Measurements from ENCODE around the gene NEO1.

Gene NEO1

DNA sequence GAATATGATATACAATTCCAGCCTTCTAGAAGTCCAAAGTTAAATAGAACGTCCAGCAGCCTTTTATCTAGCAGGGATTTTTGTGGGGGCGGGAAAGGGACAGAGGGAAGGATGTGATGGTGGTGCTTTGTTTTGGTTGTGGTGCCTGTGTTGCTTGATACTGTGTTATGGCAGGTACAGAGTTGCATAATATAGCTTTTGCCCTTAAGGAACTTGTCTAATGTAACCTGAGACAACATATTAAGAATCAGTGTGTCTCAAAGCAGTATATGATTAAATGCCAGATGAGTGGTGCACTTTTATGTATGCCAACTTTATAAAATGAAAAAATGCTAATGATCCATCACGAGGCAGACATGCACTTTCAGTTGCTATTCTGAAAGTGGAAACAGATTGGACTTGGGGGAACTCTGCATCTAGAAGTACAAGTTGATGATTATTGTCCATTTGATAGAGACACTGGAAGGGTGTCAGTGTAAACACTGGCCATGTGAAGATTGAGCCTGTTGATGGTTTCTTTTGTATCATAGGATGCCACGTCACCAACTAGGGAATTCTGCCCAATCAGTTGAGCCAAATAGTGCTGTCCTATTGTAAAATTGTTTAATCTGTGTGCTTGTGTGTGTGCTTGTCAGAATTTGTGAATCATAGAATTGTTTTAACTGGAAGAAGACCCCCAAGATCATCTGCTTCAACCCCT lies 23.0 kb downstream of the NEO1 start:
- no peak for DNase-seq (ENCODE audit: low read depth)

GRCh38 chr15:73078291-73078690 lies 26.0 kb downstream of the NEO1 start:
- no peak for DNase-seq (ENCODE audit: low read depth)

DNA sequence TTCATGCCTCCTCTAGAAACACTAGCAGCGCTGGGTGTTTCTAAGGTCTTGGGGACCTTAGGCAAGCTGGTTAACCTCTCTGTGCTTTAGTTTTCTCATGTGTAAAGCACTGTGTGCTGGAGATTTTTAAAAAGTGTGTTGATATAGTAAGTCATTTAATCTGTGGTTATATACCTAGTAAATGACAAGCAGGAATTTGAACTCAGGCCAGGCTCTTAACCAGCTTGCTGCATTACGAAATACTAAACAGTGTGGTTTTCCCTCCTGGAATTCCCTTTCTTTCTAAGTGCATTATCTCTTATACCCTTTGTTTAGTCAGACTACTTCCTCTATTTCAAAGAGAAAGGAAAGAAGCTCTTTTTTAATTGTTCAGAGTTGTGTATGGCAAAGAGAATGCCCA lies 26.5 kb downstream of the NEO1 start:
- peak; percentile 73 for DNase-seq (ENCODE audit: low read depth)

- DNase-seq (ENCODE audit: low read depth): no peak
Observed at GRCh38 chr15:73079565-73079964, 27.3 kb downstream of the NEO1 start.

GRCh38 chr15:73081321-73081958 lies 29.2 kb downstream of the NEO1 start:
- DNase-seq (ENCODE audit: low read depth): peak; percentile 36

- DNase-seq (ENCODE audit: low read depth): no peak
Observed at GRCh38 chr15:73082812-73083211, 30.5 kb downstream of the NEO1 start.

DNA sequence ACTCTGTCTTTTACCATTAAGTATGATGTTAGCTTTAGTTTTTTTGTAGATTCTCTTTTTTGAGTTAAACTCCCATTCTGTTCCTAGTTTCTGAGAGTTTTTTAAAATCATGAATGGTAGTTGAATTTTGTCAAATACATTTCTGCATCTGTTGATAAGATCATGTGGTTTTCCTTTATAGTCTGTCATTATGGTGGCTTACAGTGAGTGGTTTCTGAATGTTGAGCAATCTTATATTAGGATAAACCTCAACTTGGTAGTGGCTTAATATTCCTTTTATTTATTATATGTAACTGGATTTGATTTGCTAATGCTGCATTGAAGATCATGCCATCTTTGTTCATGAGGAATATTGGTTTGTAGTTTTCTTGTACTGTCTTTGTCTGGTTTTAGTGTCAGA lies 34.8 kb downstream of the NEO1 start:
- DNase-seq (ENCODE audit: low read depth): no peak

- no peak for DNase-seq (ENCODE audit: low read depth)
Observed at GRCh38 chr15:73105064-73105463, 52.8 kb downstream of the NEO1 start.

DNA sequence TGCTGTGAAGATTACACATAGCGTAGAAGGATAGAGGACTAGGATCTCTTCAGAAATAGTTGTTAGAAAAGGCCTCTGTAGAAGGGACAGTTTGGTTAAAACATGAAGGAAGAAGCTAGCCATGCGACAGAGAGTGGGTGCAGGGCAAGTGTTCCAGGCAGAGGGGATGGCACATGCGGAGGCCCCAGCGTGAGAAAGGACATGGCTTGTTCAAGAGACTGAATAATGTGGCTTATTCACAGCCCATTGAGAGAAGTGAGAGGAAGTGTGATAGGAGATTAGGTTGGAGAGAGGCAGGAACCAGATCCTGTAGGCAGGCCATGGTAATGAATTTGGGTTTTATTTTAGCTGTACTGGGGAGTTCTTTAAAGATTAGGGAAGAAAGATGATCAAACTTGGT lies 56.4 kb downstream of the NEO1 start:
- DNase-seq (ENCODE audit: low read depth): no peak

DNA sequence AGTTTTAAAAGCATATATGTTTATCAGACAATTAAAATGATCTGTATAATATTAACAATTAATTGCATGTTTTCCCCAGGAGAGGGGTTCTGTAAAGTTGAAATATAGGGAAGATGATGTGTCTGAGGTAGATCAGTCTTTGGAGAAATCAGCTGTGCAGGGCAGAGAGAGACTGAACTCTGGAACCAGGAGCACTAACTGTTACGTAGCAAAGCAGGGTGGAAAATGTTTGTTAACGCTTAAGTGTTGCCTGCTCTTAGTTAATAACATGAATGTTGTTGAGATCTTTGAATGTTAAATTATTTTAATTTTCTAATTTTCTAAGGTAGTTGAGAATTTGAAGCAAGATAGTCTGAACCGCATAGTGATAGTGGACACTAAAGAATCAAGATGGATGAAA lies 57.5 kb downstream of the NEO1 start:
- no peak for DNase-seq (ENCODE audit: low read depth)

- no peak for DNase-seq (ENCODE audit: low read depth)
Observed at GRCh38 chr15:73110201-73110600, 57.9 kb downstream of the NEO1 start.

GRCh38 chr15:73114064-73114463 lies 61.8 kb downstream of the NEO1 start:
- no peak for DNase-seq (ENCODE audit: low read depth)

DNA sequence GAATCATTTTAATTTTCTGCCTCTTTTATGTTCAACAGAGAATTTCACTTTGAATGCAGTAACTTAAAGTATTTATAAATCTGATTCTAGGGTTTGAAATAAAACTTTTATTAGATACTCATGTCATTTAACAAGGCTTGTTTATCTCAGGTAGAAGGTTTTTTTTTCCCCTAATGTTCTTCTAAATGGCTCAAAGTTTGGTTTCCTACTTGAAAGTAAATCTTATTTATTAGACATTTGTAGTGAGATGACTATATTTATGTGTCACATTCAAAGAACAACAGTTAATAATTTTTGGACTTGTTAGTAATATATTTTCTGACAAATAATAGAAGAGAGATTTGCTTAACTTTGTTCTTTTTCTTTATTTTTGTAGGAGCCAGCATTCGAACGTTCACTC lies 63.9 kb downstream of the NEO1 start:
- no peak for DNase-seq (ENCODE audit: low read depth)

GRCh38 chr15:73118055-73118454 lies 65.8 kb downstream of the NEO1 start:
- DNase-seq (ENCODE audit: low read depth): no peak

- DNase-seq (ENCODE audit: low read depth): no peak
Observed at GRCh38 chr15:73119478-73119877, 67.2 kb downstream of the NEO1 start.

- DNase-seq (ENCODE audit: low read depth): no peak
Observed at GRCh38 chr15:73120269-73120668, 68.0 kb downstream of the NEO1 start.

DNA sequence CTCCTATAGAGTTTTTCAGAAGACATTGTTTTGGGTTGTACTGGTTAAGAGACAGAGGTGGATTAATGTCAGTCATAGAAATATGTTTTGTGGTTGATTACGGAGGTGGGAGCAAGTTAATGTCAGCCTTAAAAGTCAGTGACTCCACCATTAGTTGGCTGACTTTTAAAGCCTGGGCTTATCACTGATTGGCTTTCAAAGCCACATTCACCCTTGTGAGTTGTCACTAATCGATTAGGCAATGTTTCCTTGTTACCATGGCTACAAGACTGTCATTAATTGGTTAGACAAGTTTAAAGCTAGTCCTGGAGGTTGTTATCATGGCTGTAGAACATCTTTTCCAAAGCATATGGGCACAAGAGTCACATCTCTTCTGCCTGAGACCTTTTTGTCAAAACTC lies 73.0 kb downstream of the NEO1 start:
- peak; percentile 18 for DNase-seq (ENCODE audit: low read depth)

GRCh38 chr15:73127302-73127936 lies 75.2 kb downstream of the NEO1 start:
- DNase-seq (ENCODE audit: low read depth): peak; percentile 8

GRCh38 chr15:73130830-73131229 lies 78.6 kb downstream of the NEO1 start:
- no peak for DNase-seq (ENCODE audit: low read depth)

DNA sequence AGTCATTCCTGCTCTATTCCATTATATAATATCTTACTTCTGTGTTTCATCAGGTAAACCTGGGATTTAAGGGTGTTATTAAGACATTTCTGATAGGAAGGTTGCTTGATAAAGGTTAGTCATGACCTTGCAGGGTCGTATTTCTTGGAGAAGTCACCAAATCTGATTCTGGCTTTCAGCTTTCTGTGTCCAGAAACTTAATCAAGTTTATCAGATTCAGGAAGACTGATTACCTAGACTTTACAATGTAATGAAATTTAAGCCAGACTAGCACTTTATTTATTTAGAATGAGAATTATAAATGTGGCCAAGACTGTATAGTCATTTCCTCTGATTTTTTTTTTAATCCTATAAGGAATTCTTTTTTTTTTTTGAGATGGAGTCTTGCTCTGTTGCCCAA lies 81.9 kb downstream of the NEO1 start:
- no peak for DNase-seq (ENCODE audit: low read depth)

GRCh38 chr15:73139041-73139743 lies 86.9 kb downstream of the NEO1 start:
- no peak for DNase-seq (ENCODE audit: low read depth)

GRCh38 chr15:73139744-73140553 lies 87.7 kb downstream of the NEO1 start:
- no peak for DNase-seq (ENCODE audit: low read depth)

Data from HS-5 (cell line).